AG10803 (cell line): Measurements from ENCODE around the gene GIPC2.

Experiments used
- DNase-seq: peaks from one replicate; pipeline ENCODE4 v3.0.0; 2010; ENCODE audit warnings: low read depth
- H3K4me3 ChIP-seq: 2 replicates; pipeline ENCODE4 v1.5.1; 2011; ENCODE audit warnings: mild to moderate bottlenecking, low read length, control low read depth
- CTCF ChIP-seq: conservative IDR thresholded peaks from 2 replicates; pipeline ENCODE4 v1.5.1; 2011; ENCODE audit warnings: mild to moderate bottlenecking, low read length, control low read depth, inconsistent platforms

The GIPC2 gene

GRCh38 chr1:78184460-78185072 is 138.8 kb downstream of the GIPC2 start:
- TF ChIP-seq CTCF = no peak
- H3K4me3 ChIP-seq = no peak overlapping the region
- DNase-seq = no peak
